Measurements from ENCODE around the gene CEP112.

CEP112 gene

GRCh38 chr17:66191593-66192377 is at the start of gene CEP112:
TSS of gene CEP112 (minus strand) at chr17:66192133.
- DNase-seq (ENCODE audit: low read depth in 2 of 2), result peak; percentile 67 to 76

- no peak for DNase-seq (ENCODE audit: low read depth in 2 of 2)
These were observed 48.7 kb upstream of the CEP112 start for GRCh38 chr17:66240630-66241029.

GRCh38 chr17:66240013-66240412 is 48.1 kb upstream of the CEP112 start:
- no peak for DNase-seq (ENCODE audit: low read depth in 2 of 2)

GRCh38 chr17:66235377-66235994 is 43.6 kb upstream of the CEP112 start:
- DNase-seq (ENCODE audit: low read depth in 2 of 2), result no peak

GRCh38 chr17:66234611-66235010 is 42.7 kb upstream of the CEP112 start:
- DNase-seq (ENCODE audit: low read depth in 2 of 2), result no peak

GRCh38 chr17:66233023-66233753 is 41.3 kb upstream of the CEP112 start:
- no peak for DNase-seq (ENCODE audit: low read depth in 2 of 2)

GRCh38 chr17:66230922-66231591 is 39.1 kb upstream of the CEP112 start:
- DNase-seq (ENCODE audit: low read depth in 2 of 2), result no peak

GRCh38 chr17:66229783-66230538 is 38.0 kb upstream of the CEP112 start:
- no peak for DNase-seq (ENCODE audit: low read depth in 2 of 2)

- no peak for DNase-seq (ENCODE audit: low read depth in 2 of 2)
These were observed 37.2 kb upstream of the CEP112 start, which contains the start of gene APOH for GRCh38 chr17:66228887-66229782. TSS of gene APOH (minus strand) at chr17:66229415. CDS start at chr17:66229379, 36 bp downstream.

GRCh38 chr17:66227212-66228045 is 35.5 kb upstream of the CEP112 start:
- DNase-seq (ENCODE audit: low read depth in 2 of 2), result no peak

GRCh38 chr17:66222798-66223350 is 30.9 kb upstream of the CEP112 start:
- no peak for DNase-seq (ENCODE audit: low read depth in 2 of 2)

- DNase-seq (ENCODE audit: low read depth in 2 of 2), result no peak
These were observed 30.0 kb upstream of the CEP112 start for GRCh38 chr17:66221755-66222530.

GRCh38 chr17:66221343-66221742 is 29.4 kb upstream of the CEP112 start:
- no peak for DNase-seq (ENCODE audit: low read depth in 2 of 2)

- DNase-seq (ENCODE audit: low read depth in 2 of 2), result no peak
These were observed 28.3 kb upstream of the CEP112 start for GRCh38 chr17:66220079-66220835.

- DNase-seq (ENCODE audit: low read depth in 2 of 2), result no peak
These were observed 23.6 kb upstream of the CEP112 start for GRCh38 chr17:66215529-66215911.

- DNase-seq (ENCODE audit: low read depth in 2 of 2), result no peak
These were observed 23.1 kb upstream of the CEP112 start for GRCh38 chr17:66214884-66215528.

Measured in activated CD4-positive, alpha-beta T cell treated with anti-CD3 and anti-CD28 coated beads for 24 hours (primary cell).